GM03348 (cell line): Measurements from ENCODE around the gene SMARCE1.

Experiments
- DNase-seq: peaks from one replicate; pipeline ENCODE4 v3.0.0; 2012; ENCODE audit warnings: low spot score

The SMARCE1 gene

GRCh38 chr17:40647624-40648383 is at the start of gene SMARCE1:
Gene SMARCE1, minus strand, starts transcription at chr17:40647818. Its CDS starts 2,016 bp downstream, at chr17:40645802.
- peak; percentile 82 for DNase-seq

GRCh38 chr17:40697297-40697696 is 49.7 kb upstream of the SMARCE1 start:
- DNase-seq, result no peak

- DNase-seq, result no peak
Observed at GRCh38 chr17:40696651-40697072, 49.0 kb upstream of the SMARCE1 start.

GRCh38 chr17:40695874-40696472 is 48.4 kb upstream of the SMARCE1 start:
- no peak for DNase-seq

GRCh38 chr17:40694584-40694983 is 47.0 kb upstream of the SMARCE1 start:
- DNase-seq, result no peak

- DNase-seq, result no peak
Observed at GRCh38 chr17:40687106-40687505, 39.5 kb upstream of the SMARCE1 start.

- no peak for DNase-seq
Observed at GRCh38 chr17:40686192-40686591, 38.6 kb upstream of the SMARCE1 start.

- DNase-seq, result no peak
Observed at GRCh38 chr17:40680998-40681397, 33.4 kb upstream of the SMARCE1 start.

GRCh38 chr17:40679523-40679907 is 31.9 kb upstream of the SMARCE1 start:
- DNase-seq, result no peak

- no peak for DNase-seq
Observed at GRCh38 chr17:40678902-40679522, 31.4 kb upstream of the SMARCE1 start.

- DNase-seq, result no peak
Observed at GRCh38 chr17:40675905-40676304, 28.3 kb upstream of the SMARCE1 start.

GRCh38 chr17:40672654-40673053 is 25.0 kb upstream of the SMARCE1 start:
- DNase-seq, result no peak

GRCh38 chr17:40671282-40671681 is 23.7 kb upstream of the SMARCE1 start:
- no peak for DNase-seq

GRCh38 chr17:40666331-40666730 is 18.7 kb upstream of the SMARCE1 start:
- no peak for DNase-seq

GRCh38 chr17:40664582-40665333 is 17.1 kb upstream of the SMARCE1 start, which contains the start of gene KRT222:
Gene KRT222, minus strand, starts transcription at chr17:40665177. Its CDS starts 78 bp downstream, at chr17:40665099.
- peak; percentile 6 for DNase-seq

- no peak for DNase-seq
Observed at GRCh38 chr17:40663252-40663651, 15.6 kb upstream of the SMARCE1 start.

- no peak for DNase-seq
Observed at GRCh38 chr17:40659911-40660310, 12.3 kb upstream of the SMARCE1 start.

GRCh38 chr17:40658396-40658795 is 10.8 kb upstream of the SMARCE1 start:
- DNase-seq, result no peak

- no peak for DNase-seq
Observed at GRCh38 chr17:40651939-40652338, 4.3 kb upstream of the SMARCE1 start.

GRCh38 chr17:40648384-40648968 is 858 bp upstream of the SMARCE1 start:
- peak; percentile 24 for DNase-seq

- DNase-seq, result no peak
Observed at GRCh38 chr17:40646791-40647623, 611 bp downstream of the SMARCE1 start.
